Lower leg skin (tissue), 3 donors: ENCODE data around the gene RALY.

Source experiments
- POLR2A ChIP-seq, 2 donors: fragments of 450-650 bp; IDR thresholded peaks; one replicate each; pipeline ENCODE4 v1.6.1; 2016 to 2017; ENCODE audit warnings: antibody characterized with exemption in 2 of 2, mild to moderate bottlenecking in 1 of 2, moderate library complexity in 1 of 2
- TF ChIP-seq, protein P1 (sequence below), 3 donors: fragments of 450-650 bp; IDR thresholded peaks; one replicate each; pipeline ENCODE4 v1.5.1; 2016; ENCODE audit warnings: antibody characterized with exemption in 3 of 3, mild to moderate bottlenecking in 3 of 3, moderate library complexity in 2 of 3

DNA sequence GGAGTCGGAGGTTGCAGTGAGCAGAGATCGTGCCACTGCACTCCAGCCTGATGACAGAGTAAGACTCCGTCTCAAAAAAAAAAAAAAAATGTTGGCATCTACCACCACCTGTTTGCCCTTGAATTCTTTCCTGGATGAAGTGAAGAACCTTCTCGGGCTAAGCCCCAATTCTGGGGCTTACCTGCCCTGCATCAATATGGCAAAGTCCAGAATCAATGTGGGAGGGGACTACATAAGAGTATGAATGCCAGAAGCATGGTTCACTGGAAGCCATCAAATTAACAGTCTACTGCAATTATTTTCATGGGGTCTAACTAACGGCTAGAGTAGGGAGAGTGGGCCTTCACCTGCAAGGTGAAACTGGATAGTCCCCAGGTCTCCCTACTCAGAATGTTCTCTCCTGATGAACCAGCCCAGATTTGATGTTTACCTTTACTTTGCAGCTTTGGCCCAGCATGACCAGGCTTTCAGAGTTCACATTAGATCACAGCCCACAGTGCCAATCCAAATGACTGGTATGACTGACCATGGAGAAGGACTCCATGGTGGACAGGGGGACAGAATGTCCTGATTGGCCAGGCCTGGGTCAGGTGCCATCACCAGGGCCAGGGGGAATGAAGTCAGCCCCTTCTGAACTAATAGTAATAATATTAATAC is 7.0 kb upstream of the RALY start:
- TF ChIP-seq, protein P1, sequence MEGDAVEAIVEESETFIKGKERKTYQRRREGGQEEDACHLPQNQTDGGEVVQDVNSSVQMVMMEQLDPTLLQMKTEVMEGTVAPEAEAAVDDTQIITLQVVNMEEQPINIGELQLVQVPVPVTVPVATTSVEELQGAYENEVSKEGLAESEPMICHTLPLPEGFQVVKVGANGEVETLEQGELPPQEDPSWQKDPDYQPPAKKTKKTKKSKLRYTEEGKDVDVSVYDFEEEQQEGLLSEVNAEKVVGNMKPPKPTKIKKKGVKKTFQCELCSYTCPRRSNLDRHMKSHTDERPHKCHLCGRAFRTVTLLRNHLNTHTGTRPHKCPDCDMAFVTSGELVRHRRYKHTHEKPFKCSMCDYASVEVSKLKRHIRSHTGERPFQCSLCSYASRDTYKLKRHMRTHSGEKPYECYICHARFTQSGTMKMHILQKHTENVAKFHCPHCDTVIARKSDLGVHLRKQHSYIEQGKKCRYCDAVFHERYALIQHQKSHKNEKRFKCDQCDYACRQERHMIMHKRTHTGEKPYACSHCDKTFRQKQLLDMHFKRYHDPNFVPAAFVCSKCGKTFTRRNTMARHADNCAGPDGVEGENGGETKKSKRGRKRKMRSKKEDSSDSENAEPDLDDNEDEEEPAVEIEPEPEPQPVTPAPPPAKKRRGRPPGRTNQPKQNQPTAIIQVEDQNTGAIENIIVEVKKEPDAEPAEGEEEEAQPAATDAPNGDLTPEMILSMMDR (IDR thresholded peaks at IDR 0.05), result no peak
- TF ChIP-seq POLR2A (IDR thresholded peaks at IDR 0.05), result no peak
